Uterus (tissue), 2 donors: ENCODE data around the gene ST6GALNAC3.

Experiments used
- CTCF ChIP-seq, 4 experiments: fragments of 200-600 bp in 2 of 4; fragments of 450-650 bp in 2 of 4; sonication (generic) in 2 of 4; IDR thresholded peaks; one replicate each; pipeline ENCODE4 v1.5.1; 2016 to 2019; ENCODE audit warnings: antibody characterized with exemption in 4 of 4, mild to moderate bottlenecking in 2 of 4, moderate library complexity in 1 of 4
- POLR2A ChIP-seq, 2 donors: fragments of 450-650 bp; IDR thresholded peaks; one replicate each; pipeline ENCODE4 v1.6.1; 2016; ENCODE audit warnings: antibody characterized with exemption in 2 of 2, mild to moderate bottlenecking in 1 of 2, moderate library complexity in 1 of 2

- TF ChIP-seq CTCF (IDR thresholded peaks at IDR 0.05) (no peak), POLR2A (IDR thresholded peaks at IDR 0.05) (no peak)
These were observed 55.2 kb downstream of the ST6GALNAC3 start for GRCh38 chr1:76129731-76130130.
